OCI-LY3 (cell line): ENCODE results near the gene NTN5.

ENCODE experiments used
- H2AFZ ChIP-seq: fragments of 200-600, 300-600 bp; shearing (Covaris generic); 2 replicates; pipeline ENCODE4 v1.6.0; 2014; ENCODE audit warnings: antibody characterized with exemption, low read depth, low read length
- H3K27ac ChIP-seq: fragments of 200-600, 300-600 bp; sonication (generic); 2 replicates; pipeline ENCODE4 v1.5.1; 2014; ENCODE audit warnings: mild to moderate bottlenecking, low read length, moderate library complexity, mixed read lengths
- H3K27me3 ChIP-seq: fragments of 200-600, 300-600 bp; sonication (generic); 2 replicates; pipeline ENCODE4 v1.6.1; 2014; ENCODE audit warnings: low read depth, low read length, mixed read lengths
- H3K36me3 ChIP-seq: fragments of 200-600, 300-600 bp; sonication (generic); replicated peaks from 2 replicates; pipeline ENCODE3; 2014; ENCODE audit warnings: low read depth, low read length, mixed read lengths
- H3K4me1 ChIP-seq: fragments of 300-600, 200-600 bp; sonication (generic); 2 replicates; pipeline ENCODE4 v1.6.1; 2014; ENCODE audit warnings: low read length, mixed read lengths
- H3K4me2 ChIP-seq: fragments of 200-600, 300-600 bp; sonication (generic); 2 replicates; pipeline ENCODE4 v1.6.1; 2014; ENCODE audit warnings: low read length, mixed read lengths
- H3K4me3 ChIP-seq: fragments of 300-600, 200-600 bp; sonication (generic); 2 replicates; pipeline ENCODE4 v1.5.1; 2014; ENCODE audit warnings: antibody characterized with exemption, mild to moderate bottlenecking, low read length, moderate library complexity
- H3K79me2 ChIP-seq: fragments of 300-600, 200-600 bp; shearing (Covaris generic); 2 replicates; pipeline ENCODE4 v1.6.1; 2014; ENCODE audit warnings: mild to moderate bottlenecking, low read length, mixed read lengths
- H3K9ac ChIP-seq: fragments of 300-600, 200-600 bp; shearing (Covaris generic); 2 replicates; pipeline ENCODE4 v1.6.0; 2014; ENCODE audit warnings: mild to moderate bottlenecking, low read length, moderate library complexity
- H3K9me3 ChIP-seq: fragments of 200-600, 300-600 bp; shearing (Covaris generic); 2 replicates; pipeline ENCODE4 v1.6.1; 2014; ENCODE audit warnings: low read length, mixed read lengths; ENCODE audit not compliant: insufficient read depth
- H4K20me1 ChIP-seq: fragments of 200-600, 300-600 bp; sonication (generic); 2 replicates; pipeline ENCODE4 v1.6.1; 2016; ENCODE audit warnings: low read length, mixed read lengths; ENCODE audit not compliant: insufficient read depth
- CTCF ChIP-seq: fragments of 200-600, 300-600 bp; sonication (generic); IDR thresholded peaks from 2 replicates; pipeline ENCODE4 v1.5.1; 2014; ENCODE audit warnings: antibody characterized with exemption, low read length, low read depth
- EZH2phosphoT487 ChIP-seq: fragments of 200-600 bp; shearing (Covaris generic); IDR thresholded peaks from 2 replicates; pipeline ENCODE4 v1.6.1; 2018; ENCODE audit warnings: antibody characterized with exemption, mixed run types, low read depth

Gene NTN5

GRCh38 chr19:48618916-48619691 lies 53.7 kb downstream of the NTN5 start, which contains the start of the genes RPL18 and SPHK2:
RPL18 (minus strand) TSS chr19:48619178; CDS start chr19:48619143, 35 bp downstream.
SPHK2 (plus strand) TSS chr19:48619506; CDS start chr19:48620515, 1,009 bp downstream.
- Histone ChIP-seq H3K27ac (peak within 1 kb of the TSS; percentile 74), H3K79me2 (peaks cover 52% of the 10 kb centered on the region)

DNA sequence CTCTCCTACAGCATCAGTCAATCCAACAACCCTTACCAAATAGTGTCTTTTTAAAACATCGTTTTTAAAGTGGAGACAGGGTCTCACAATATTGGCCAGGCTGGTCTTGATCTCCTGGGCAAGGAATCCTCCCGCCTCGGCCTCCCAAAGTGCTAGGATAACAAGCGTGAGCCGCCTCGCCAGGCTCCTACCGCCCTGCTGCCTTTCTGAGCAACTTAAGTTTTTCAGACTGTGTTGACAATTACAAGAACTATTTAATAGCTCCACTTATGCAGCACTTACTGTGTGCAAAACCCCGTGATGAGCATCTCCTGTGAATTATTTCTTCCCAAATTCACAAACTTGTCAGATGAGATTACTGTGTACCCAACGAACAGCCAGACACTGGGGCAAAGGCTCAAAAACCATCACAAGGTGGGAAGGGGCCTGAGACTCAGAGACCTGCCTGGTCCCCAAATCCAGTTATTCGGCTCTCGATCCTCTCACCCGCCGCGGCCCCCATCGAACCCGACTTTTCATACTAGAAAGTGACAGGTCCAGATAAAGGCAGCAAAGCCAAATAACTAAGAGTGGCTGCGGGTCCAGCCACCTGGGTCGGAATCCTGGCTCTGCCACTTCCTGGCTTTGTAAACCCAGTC lies 54.4 kb downstream of the NTN5 start:
- Histone ChIP-seq H2AFZ (no peak overlapping the region), H3K27ac (peak overlapping the region; percentile 62), H3K9ac (peak overlapping the region; percentile 99), H3K4me2 (peak overlapping the region; percentile 98), H3K27me3 (no peaks in the 10 kb centered on the region), H3K4me3 (peak overlapping the region; percentile 96), H3K9me3 (no peaks in the 10 kb centered on the region), H3K36me3 (peaks cover 39% of the 10 kb centered on the region), H4K20me1 (peaks cover 46% of the 10 kb centered on the region), H3K79me2 (peaks cover 48% of the 10 kb centered on the region), H3K4me1 (peaks cover 34% of the 10 kb centered on the region)
- no peak for TF ChIP-seq CTCF

More at GRCh38 chr19:48618916-48619691, 53.7 kb downstream of the NTN5 start, which contains the start of the genes RPL18 and SPHK2:
- peak within 1 kb of the TSS; percentile 96 for H3K4me3 ChIP-seq
- H3K9ac ChIP-seq = peak within 1 kb of the TSS; percentile 99
- TF ChIP-seq CTCF = no peak
- TF ChIP-seq EZH2phosphoT487 = no peak
- peaks cover 39% of the 10 kb centered on the region for H3K36me3 ChIP-seq
- peaks cover 39% of the 10 kb centered on the region for H3K4me1 ChIP-seq
- peaks cover 45% of the 10 kb centered on the region for H4K20me1 ChIP-seq
- peak within 1 kb of the TSS; percentile 59; the same call in 1 of the 2 replicates for H2AFZ ChIP-seq
- H3K27me3 ChIP-seq = no peaks in the 10 kb centered on the region
- peak within 1 kb of the TSS; percentile 98 for H3K4me2 ChIP-seq
- no peaks in the 10 kb centered on the region for H3K9me3 ChIP-seq

DNA sequence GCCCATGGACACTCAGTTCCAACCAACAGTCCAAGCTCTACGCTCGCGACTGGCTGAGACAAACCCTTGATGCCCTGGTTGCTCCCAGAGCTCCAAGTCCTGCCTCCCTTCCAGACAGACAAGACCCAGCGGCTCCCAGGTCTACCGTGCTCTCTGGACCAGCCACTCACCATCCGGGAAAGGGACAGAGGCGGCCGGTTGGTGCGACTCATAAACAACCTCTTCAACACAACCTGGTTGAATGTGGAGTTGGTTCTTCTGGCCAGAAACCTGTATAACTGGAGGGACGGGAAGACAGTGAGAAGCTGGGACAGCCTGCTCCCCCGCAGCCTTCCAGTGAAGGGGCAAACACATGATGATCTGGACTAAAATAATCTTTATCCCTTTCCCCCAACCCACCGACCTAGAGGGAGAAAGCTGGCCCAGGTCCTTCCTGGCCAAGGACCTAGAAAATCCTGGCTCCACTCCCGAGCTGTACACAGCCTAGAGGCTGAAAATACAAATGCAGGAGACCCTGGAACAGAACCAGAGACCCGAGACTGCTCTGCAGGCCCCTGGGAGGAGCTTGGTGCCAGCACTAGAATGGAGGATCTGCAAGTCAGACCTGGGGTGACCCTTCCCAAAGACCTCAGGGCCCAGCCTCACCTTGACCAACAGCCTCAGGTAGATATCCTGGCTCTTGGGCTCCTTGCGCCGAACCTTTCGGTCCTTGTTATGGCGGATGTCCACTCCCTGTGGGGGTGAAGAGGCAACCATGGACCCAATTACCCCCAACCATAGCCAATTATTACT lies 55.5 kb downstream of the NTN5 start:
- no peaks in the 10 kb centered on the region for H3K27me3 ChIP-seq
- H3K27ac ChIP-seq = peak overlapping the region; percentile 62
- no peak overlapping the region for H2AFZ ChIP-seq
- peak overlapping the region; percentile 98 for H3K4me2 ChIP-seq
- H3K4me3 ChIP-seq = peak overlapping the region; percentile 96
- H3K36me3 ChIP-seq = peaks cover 39% of the 10 kb centered on the region
- TF ChIP-seq EZH2phosphoT487 (no peak), CTCF (no peak)
- peaks cover 46% of the 10 kb centered on the region for H3K79me2 ChIP-seq
- peak overlapping the region; percentile 99 for H3K9ac ChIP-seq
- H3K9me3 ChIP-seq = no peaks in the 10 kb centered on the region
- peaks cover 28% of the 10 kb centered on the region for H3K4me1 ChIP-seq
- peaks cover 46% of the 10 kb centered on the region for H4K20me1 ChIP-seq
